Mucosa of gallbladder (tissue), 1 donor: Measurements from ENCODE around the gene SEH1L. TPM values are rescaled to one million over a fixed set of nuclear protein-coding genes. Genes with fewer than 3 reads are reported as not detected.

Experiments used
- total RNA-seq: library from RNA; stranded (reverse); gene quantifications from one replicate; pipeline ENCODE4 v1.2.1, GENCODE V29; 2021
- donor health status: DM: no; HTN: no; CAD: no.

SEH1L gene
- total RNA-seq, 1 donor from 2014 or later, result 25.5 TPM

Other genes with a start within 250 kb of the SEH1L start
- gene CEP76, start 245.3 kb upstream of the SEH1L start, total RNA-seq, result 3.7 TPM
- 61.5 TPM for gene PSMG2, start 245.0 kb upstream of the SEH1L start, total RNA-seq
- gene PTPN2, start 63.8 kb upstream of the SEH1L start, total RNA-seq, result 31.0 TPM
- 22.6 TPM for gene CEP192, start 43.4 kb downstream of the SEH1L start, total RNA-seq